Neutrophil (primary cell): ENCODE results near the gene TAF1B.
A peak's percentile ranks its signal among the peaks of the same experiment; 100 is the strongest.

Source experiments
- H3K27ac ChIP-seq: fragments of 200-600 bp; sonication (generic); 2 replicates; pipeline ENCODE4 v1.5.1; 2016; ENCODE audit warnings: mild to moderate bottlenecking, moderate library complexity
- H3K27me3 ChIP-seq: fragments of 200-600 bp; sonication (generic); 2 replicates; pipeline ENCODE4 v1.6.0; 2016; ENCODE audit warnings: mild to moderate bottlenecking
- H3K36me3 ChIP-seq: fragments of 200-600 bp; sonication (generic); 2 replicates; pipeline ENCODE4 v1.5.1; 2017
- H3K4me1 ChIP-seq, 2 experiments: fragments of 200-600 bp in 1 of 2; sonication (generic) in 1 of 2; 1 replicate in 1 of 2; 2 replicates in 1 of 2; pipeline versions ENCODE4 v1.5.1 to v1.6.1; 2013 to 2016; ENCODE audit warnings: low read depth in 1 of 2, low read length in 1 of 2, mild to moderate bottlenecking in 1 of 2, moderate library complexity in 1 of 2; ENCODE audit not compliant: control insufficient read depth in 1 of 2, insufficient read depth in 1 of 2
- H3K4me3 ChIP-seq, 2 experiments: fragments of 200-600 bp in 1 of 2; sonication (generic) in 1 of 2; 1 replicate in 1 of 2; 2 replicates in 1 of 2; pipeline ENCODE4 v1.5.1; 2013 to 2016; ENCODE audit warnings: low read depth in 1 of 2, low read length in 1 of 2, mild to moderate bottlenecking in 1 of 2, moderate library complexity in 1 of 2
- H3K9me3 ChIP-seq: fragments of 200-600 bp; sonication (generic); 2 replicates; pipeline ENCODE4 v1.5.1; 2016
- TF ChIP-seq, protein P1 (sequence below): fragments of 200-600 bp; sonication (generic); IDR thresholded peaks from 2 replicates; pipeline ENCODE4 v1.5.1; 2016; ENCODE audit warnings: antibody characterized with exemption

TAF1B gene

DNA sequence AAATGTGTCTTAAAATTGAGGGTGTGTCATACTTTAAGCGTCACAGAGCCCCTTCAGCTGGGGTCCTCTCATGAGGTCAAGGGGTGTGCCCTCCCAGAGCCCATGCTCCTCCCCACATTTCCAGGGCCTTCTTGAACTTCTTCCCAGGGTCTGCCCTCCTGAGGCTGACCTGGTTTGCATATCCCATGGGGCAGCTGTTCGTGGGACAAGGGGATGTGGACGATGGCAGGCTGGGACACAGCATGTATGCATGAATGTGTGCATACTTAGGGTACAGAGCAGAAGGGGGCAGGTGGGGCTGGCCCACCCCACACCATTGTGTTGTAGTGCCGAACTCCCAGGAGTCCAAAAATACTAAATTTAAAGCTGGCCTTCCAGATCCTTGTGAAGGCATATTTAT, 46.2 kb upstream of the TAF1B start:
- TF ChIP-seq, protein P1, sequence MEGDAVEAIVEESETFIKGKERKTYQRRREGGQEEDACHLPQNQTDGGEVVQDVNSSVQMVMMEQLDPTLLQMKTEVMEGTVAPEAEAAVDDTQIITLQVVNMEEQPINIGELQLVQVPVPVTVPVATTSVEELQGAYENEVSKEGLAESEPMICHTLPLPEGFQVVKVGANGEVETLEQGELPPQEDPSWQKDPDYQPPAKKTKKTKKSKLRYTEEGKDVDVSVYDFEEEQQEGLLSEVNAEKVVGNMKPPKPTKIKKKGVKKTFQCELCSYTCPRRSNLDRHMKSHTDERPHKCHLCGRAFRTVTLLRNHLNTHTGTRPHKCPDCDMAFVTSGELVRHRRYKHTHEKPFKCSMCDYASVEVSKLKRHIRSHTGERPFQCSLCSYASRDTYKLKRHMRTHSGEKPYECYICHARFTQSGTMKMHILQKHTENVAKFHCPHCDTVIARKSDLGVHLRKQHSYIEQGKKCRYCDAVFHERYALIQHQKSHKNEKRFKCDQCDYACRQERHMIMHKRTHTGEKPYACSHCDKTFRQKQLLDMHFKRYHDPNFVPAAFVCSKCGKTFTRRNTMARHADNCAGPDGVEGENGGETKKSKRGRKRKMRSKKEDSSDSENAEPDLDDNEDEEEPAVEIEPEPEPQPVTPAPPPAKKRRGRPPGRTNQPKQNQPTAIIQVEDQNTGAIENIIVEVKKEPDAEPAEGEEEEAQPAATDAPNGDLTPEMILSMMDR, result no peak
- H3K27me3 ChIP-seq, result peaks cover 11% of the 10 kb centered on the region
- H3K4me1 ChIP-seq, result peaks cover 9 to 14% of the 10 kb centered on the region in 2 experiments
- no peak overlapping the region for H3K27ac ChIP-seq
- no peak overlapping the region for H3K4me3 ChIP-seq
- H3K9me3 ChIP-seq, result no peaks in the 10 kb centered on the region
- H3K36me3 ChIP-seq, result no peaks in the 10 kb centered on the region

DNA sequence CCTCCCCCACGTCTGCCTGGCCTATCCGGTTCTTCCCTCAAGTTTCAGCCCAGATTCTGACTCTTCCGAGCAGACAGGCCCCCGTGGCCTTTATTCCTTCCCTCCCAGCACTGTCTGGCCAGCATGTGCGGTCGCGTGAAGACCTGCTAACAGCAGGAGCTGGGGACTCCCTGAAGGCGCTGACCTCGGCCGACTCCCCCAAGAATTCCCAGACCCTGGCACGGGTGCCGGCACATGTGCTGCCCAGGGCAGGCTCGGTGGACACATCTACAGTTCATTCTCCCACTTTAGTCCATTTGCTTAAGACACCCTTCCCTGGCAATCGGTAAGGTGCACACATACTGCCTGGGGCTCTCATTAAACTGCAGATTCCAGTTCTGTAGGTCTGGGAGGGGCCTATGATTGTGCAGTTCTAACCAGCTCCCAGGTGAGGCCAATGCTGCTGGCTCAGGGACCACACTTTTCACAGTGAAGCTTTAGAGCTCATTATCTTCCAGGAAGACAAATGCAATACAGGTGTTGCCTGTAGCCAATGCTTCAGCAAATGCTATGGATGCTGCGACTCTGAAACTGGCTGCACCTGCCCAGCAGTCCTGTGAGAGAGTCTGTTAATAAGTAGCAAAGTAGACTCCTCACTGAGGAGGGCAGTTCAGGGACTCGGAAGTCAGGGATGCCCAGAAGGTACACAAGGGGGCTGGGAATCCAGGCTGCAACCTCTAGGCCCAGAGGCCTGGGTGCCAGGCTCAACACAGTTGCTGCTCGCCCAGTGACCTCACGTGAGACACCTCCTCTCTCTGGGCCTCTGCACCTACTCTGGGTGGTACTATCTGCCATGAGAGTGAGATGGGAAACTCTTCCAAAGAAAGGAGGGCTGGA, 45.4 kb upstream of the TAF1B start:
- Histone ChIP-seq H3K4me1 (peaks cover 9 to 14% of the 10 kb centered on the region in 2 experiments), H3K4me3 (no peak overlapping the region), H3K9me3 (no peaks in the 10 kb centered on the region), H3K36me3 (no peaks in the 10 kb centered on the region), H3K27ac (no peak overlapping the region), H3K27me3 (peaks cover 2% of the 10 kb centered on the region)
- TF ChIP-seq, protein P1, result no peak

DNA sequence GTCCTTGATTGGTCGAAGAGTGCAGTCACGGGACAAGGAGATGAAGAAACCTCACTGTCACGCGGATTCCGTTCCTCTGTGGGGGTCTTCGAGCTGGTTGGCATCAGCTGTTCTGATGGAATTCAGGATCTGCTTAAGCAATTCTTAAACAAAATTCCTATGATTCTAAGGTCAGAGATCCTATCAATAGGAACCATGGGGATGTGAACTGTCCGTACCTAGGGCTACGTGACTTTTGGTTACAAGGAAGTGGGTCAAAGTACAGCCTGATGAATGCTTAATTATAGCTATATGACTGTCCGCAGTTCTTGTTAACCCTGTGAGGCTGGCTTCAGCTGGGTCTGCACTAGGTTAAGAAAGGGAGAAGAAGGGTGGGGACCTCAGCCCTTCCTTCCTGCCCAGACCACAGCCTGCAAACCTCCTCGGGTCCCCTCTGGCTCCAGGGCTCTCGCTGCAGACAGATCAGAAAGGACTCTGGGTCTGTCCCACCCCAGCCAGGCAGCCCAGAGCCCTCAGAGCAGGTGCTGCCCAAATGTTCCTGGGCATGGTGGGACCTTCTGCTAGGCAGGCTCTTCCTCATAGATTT, 44.2 kb upstream of the TAF1B start:
- no peaks in the 10 kb centered on the region for H3K27me3 ChIP-seq

DNA sequence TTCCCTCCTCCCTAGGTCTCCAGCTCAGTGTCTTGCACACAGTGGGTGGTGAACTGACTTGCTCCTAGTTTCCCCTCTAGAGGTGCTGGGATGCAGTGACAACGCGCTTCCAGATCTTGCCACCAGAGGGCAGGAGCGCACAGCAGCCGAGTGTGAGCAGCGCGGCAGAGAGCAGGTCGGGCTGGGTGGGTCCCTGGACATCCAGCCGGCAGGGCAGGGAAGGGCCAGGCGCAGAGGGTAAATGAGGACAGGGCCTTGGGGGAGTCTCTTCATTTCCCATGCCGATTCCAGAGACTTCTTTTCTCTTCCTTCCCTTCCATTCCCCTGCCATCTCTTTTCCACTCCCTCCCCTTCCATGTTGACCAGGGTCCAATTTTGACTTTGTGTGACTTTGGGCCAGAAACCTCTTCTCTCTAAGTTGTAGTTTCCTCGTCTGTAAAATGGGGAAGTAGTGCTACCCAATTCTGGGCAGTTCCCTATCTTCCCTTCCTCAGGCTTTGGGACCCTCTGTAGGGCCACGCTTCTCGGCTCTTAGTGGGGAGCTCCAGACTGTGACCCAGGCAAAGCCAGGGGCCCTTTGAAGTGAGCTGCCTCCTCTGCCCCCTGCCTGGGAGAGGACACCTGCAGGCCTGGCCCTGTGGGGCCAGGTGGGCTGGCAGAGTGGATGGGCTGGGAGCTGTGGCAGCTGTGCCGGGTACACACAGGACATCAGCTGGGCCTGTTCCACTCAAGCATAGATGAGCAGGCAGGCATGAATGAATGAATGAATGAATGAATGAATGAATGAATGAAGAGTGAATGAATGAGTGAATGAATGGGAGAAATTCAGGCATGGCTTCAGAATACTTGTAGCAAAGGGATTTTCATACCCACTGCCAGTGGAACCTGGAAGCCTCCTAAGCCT, 43.3 kb upstream of the TAF1B start:
- Histone ChIP-seq H3K4me3 (peak overlapping the region in 1 of 2 experiments; percentile 10), H3K4me1 (peaks cover 9 to 14% of the 10 kb centered on the region in 2 experiments), H3K36me3 (no peaks in the 10 kb centered on the region), H3K9me3 (no peaks in the 10 kb centered on the region), H3K27ac (no peak overlapping the region), H3K27me3 (no peaks in the 10 kb centered on the region)
- TF ChIP-seq, protein P1, result peak; percentile 81

More for the DNA sequence above, 44.2 kb upstream of the TAF1B start:
- Histone ChIP-seq H3K36me3 (no peaks in the 10 kb centered on the region), H3K9me3 (no peaks in the 10 kb centered on the region), H3K4me3 (peak overlapping the region in 1 of 2 experiments; percentile 10), H3K4me1 (peaks cover 9 to 14% of the 10 kb centered on the region in 2 experiments), H3K27ac (no peak overlapping the region)
- TF ChIP-seq, protein P1, result no peak

DNA sequence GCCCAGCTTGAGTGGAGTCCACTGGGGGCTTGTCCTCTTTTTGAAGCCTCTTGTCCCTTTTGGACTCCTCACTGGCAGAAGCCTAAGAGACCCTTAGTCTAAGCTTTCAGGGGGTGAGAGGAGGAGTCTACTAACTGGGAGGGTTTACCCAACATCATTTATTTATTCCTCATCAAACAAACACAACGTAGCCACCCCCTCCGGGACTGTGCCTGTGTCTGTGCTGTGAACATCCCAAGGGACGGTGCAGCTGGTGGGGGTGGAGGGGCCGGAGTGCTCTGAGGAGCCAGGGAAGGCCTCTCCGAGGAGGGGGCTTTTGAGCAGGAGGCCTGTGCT, 42.7 kb upstream of the TAF1B start:
- no peak overlapping the region for H3K4me3 ChIP-seq
- TF ChIP-seq, protein P1, result no peak
- no peak overlapping the region for H3K27ac ChIP-seq
- H3K27me3 ChIP-seq, result no peaks in the 10 kb centered on the region
- no peaks in the 10 kb centered on the region for H3K9me3 ChIP-seq
- no peaks in the 10 kb centered on the region for H3K36me3 ChIP-seq
- H3K4me1 ChIP-seq, result peaks cover 9 to 14% of the 10 kb centered on the region in 2 experiments
